Gastrocnemius medialis (tissue), 4 donors: ENCODE measurements around the gene PTH2. TPM values are rescaled to one million over a fixed set of nuclear protein-coding genes. Genes with fewer than 3 reads are reported as not detected.

Source experiments
- ATAC-seq, 2 donors: fragments of 150-250 bp; one replicate each; pipeline ENCODE4 v1.9.1; 2016
- DNase-seq, 2 donors: peaks; one replicate each; pipeline ENCODE4 v3.0.0-alpha.2; 2019
- H3K27ac ChIP-seq, 4 donors: fragments of 200-600 bp; sonication (generic); 1 replicate in 1 of 4; 2 replicates in 3 of 4; pipeline ENCODE4 v1.5.1; 2016 to 2018; ENCODE audit warnings: mild to moderate bottlenecking in 2 of 4, moderate library complexity in 1 of 4
- H3K27me3 ChIP-seq, 3 donors: fragments of 200-600 bp; sonication (generic) in 2 of 3; 1 replicate in 1 of 3; 2 replicates in 2 of 3; pipeline versions ENCODE4 v1.5.1 to v1.6.0; 2016 to 2019; ENCODE audit warnings: mild to moderate bottlenecking in 1 of 3, moderate library complexity in 1 of 3
- H3K36me3 ChIP-seq, 2 donors: fragments of 200-600 bp; sonication (generic) in 1 of 2; one replicate each; pipeline ENCODE4 v1.5.1; 2017 to 2018
- H3K4me1 ChIP-seq, 2 donors: fragments of 200-600 bp; sonication (generic) in 1 of 2; one replicate each; pipeline ENCODE4 v1.5.1; 2016 to 2017; ENCODE audit warnings: mild to moderate bottlenecking in 2 of 2
- H3K4me3 ChIP-seq, 4 donors: fragments of 200-600 bp; sonication (generic) in 3 of 4; 1 replicate in 1 of 4; 2 replicates in 3 of 4; pipeline ENCODE4 v1.5.1; 2016 to 2019; ENCODE audit warnings: mild to moderate bottlenecking in 2 of 4
- H3K9me3 ChIP-seq, 3 donors: fragments of 200-600 bp; sonication (generic) in 2 of 3; 1 replicate in 1 of 3; 2 replicates in 2 of 3; pipeline ENCODE4 v1.5.1; 2016 to 2019
- CTCF ChIP-seq, 5 experiments: fragments of 450-650 bp in 3 of 5; fragments of 200-600 bp in 2 of 5; sonication (generic) in 2 of 5; IDR thresholded peaks in 4 of 5; conservative IDR thresholded peaks in 1 of 5; 1 replicate in 4 of 5; 2 replicates in 1 of 5; pipeline ENCODE4 v1.5.1; 2016 to 2019; ENCODE audit warnings: antibody characterized with exemption in 5 of 5, mild to moderate bottlenecking in 3 of 5, moderate library complexity in 3 of 5
- POLR2A ChIP-seq, 2 donors: fragments of 450-650 bp; IDR thresholded peaks; one replicate each; pipeline ENCODE4 v1.6.1; 2017; ENCODE audit warnings: antibody characterized with exemption in 2 of 2, mild to moderate bottlenecking in 2 of 2, moderate library complexity in 2 of 2
- in situ Hi-C, 4 donors: fragments of 200-750 bp; cut with MboI; loops; one replicate each; pipeline versions ENCODE4 v1.15.0 to v1.8.0; 2017; ENCODE audit warnings: low sequenced_read_pairs in 4 of 4
- intact Hi-C: fragments of 100-400 bp; cut with DNase I; formaldehyde crosslinking; loops from one replicate; pipeline ENCODE4 v1.15.1; 2023; ENCODE audit warnings: low total_unique reads
- total RNA-seq, 4 donors: library from RNA; depleted of rRNA; stranded (reverse); fragments of >200 nt; gene quantifications; one replicate each; pipeline versions ENCODE4 v1.1.0 to v1.2.3, GENCODE V29; 2016

The PTH2 gene
- total RNA-seq, 4 donors from 2014 or later: not detected

- intact Hi-C loops: no loop called here
- peak; percentile 71 to 88 for ATAC-seq
- peak overlapping the region; percentile 56 to 72 (median 66) for H3K27ac ChIP-seq
- TF ChIP-seq CTCF (IDR thresholded peaks at IDR 0.05 in 4 of 5, conservative IDR thresholded peaks at IDR 0.05 in 1 of 5) (no peak), POLR2A (IDR thresholded peaks at IDR 0.05) (no peak)
- H3K27me3 ChIP-seq: no peaks in the 10 kb centered on the region
- no peaks in the 10 kb centered on the region for H3K9me3 ChIP-seq
- H3K4me1 ChIP-seq: peaks cover 0 to 11% of the 10 kb centered on the region in 2 donors
- H3K4me3 ChIP-seq: no peak overlapping the region
- DNase-seq: peak; percentile 51 to 88
- no peaks in the 10 kb centered on the region for H3K36me3 ChIP-seq
- in situ Hi-C loops: no loop called here
These were observed 45.7 kb upstream of the PTH2 start for GRCh38 chr19:49468746-49469447.

GRCh38 chr19:49468199-49468598, 45.0 kb upstream of the PTH2 start:
- in situ Hi-C loops: no loop called here
- intact Hi-C loops: no loop called here
- no peak for TF ChIP-seq CTCF (IDR thresholded peaks at IDR 0.05 in 4 of 5, conservative IDR thresholded peaks at IDR 0.05 in 1 of 5)
- TF ChIP-seq POLR2A (IDR thresholded peaks at IDR 0.05): no peak

GRCh38 chr19:49465371-49465770, 42.1 kb upstream of the PTH2 start:
- no peak overlapping the region for H3K4me3 ChIP-seq
- intact Hi-C loops (no loop called here), in situ Hi-C loops (no loop called here)
- ATAC-seq: no peak
- H3K27ac ChIP-seq: no peak overlapping the region
- TF ChIP-seq POLR2A (IDR thresholded peaks at IDR 0.05) (no peak), CTCF (IDR thresholded peaks at IDR 0.05 in 4 of 5, conservative IDR thresholded peaks at IDR 0.05 in 1 of 5) (no peak)
- H3K36me3 ChIP-seq: no peaks in the 10 kb centered on the region
- DNase-seq: no peak
- peaks cover 0 to 4% of the 10 kb centered on the region in 2 donors for H3K4me1 ChIP-seq
- H3K27me3 ChIP-seq: no peaks in the 10 kb centered on the region
- no peaks in the 10 kb centered on the region for H3K9me3 ChIP-seq

More at GRCh38 chr19:49468199-49468598, 45.0 kb upstream of the PTH2 start:
- ATAC-seq: no peak
- no peaks in the 10 kb centered on the region for H3K36me3 ChIP-seq
- H3K4me1 ChIP-seq: peaks cover 0 to 4% of the 10 kb centered on the region in 2 donors
- no peaks in the 10 kb centered on the region for H3K9me3 ChIP-seq
- peak overlapping the region; percentile 56 to 72 (median 64) for H3K27ac ChIP-seq
- no peaks in the 10 kb centered on the region for H3K27me3 ChIP-seq
- no peak for DNase-seq
- no peak overlapping the region for H3K4me3 ChIP-seq

- H3K27me3 ChIP-seq: no peaks in the 10 kb centered on the region
- ATAC-seq (no peak), DNase-seq (no peak)
- no peaks in the 10 kb centered on the region for H3K9me3 ChIP-seq
- no peaks in the 10 kb centered on the region for H3K36me3 ChIP-seq
- H3K4me3 ChIP-seq: no peak overlapping the region
- H3K4me1 ChIP-seq: peaks cover 0 to 4% of the 10 kb centered on the region in 2 donors
- no peak for TF ChIP-seq CTCF (IDR thresholded peaks at IDR 0.05 in 4 of 5, conservative IDR thresholded peaks at IDR 0.05 in 1 of 5)
- TF ChIP-seq POLR2A (IDR thresholded peaks at IDR 0.05): no peak
- in situ Hi-C loops: no loop called here
- intact Hi-C loops: no loop called here
- no peak overlapping the region for H3K27ac ChIP-seq
These were observed 40.9 kb upstream of the PTH2 start for GRCh38 chr19:49463960-49464740.
